Pons (tissue), 1 donor: ENCODE results near the gene RGL4.
"Not testable (repeated sequence)": the region's sequence is repeated elsewhere in the genome, so short reads cannot be mapped to it uniquely, and the experiment has no call there.

Experiments used
- DNase-seq: peaks from one replicate; pipeline ENCODE4 v3.0.0-alpha.2; 2016; ENCODE audit warnings: low spot score

RGL4 gene, protein sequence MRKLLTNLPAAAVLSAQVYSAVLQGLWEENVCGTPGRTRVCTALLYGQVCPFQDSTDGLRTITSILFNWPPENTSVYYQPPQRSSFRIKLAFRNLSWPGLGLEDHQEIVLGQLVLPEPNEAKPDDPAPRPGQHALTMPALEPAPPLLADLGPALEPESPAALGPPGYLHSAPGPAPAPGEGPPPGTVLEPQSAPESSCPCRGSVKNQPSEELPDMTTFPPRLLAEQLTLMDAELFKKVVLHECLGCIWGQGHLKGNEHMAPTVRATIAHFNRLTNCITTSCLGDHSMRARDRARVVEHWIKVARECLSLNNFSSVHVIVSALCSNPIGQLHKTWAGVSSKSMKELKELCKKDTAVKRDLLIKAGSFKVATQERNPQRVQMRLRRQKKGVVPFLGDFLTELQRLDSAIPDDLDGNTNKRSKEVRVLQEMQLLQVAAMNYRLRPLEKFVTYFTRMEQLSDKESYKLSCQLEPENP

DNA sequence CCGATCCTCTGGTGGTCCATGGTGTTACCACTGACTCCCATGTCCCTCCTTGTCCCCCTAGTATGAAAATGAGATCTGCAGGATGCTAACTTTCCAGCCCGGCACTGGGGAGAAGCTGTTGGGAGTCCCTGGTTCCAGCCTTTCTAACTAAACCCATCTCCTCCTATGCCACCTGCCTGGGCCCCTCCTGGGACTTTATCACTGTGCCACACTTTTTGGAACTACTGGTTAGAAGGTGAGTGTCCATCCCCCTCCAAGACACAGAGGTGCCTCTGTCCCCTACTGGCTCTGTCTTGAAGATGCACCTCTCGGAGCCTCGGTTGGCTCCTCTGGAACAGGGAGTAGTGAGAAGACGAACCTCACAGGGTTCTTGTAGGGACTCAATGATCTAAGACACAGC, at the start of gene RGL4:
Gene RGL4 (plus strand): TSS at position 301 of the 400 bp plus-strand sequence. CDS start 1,018 bp downstream, outside the sequence.
- DNase-seq, result no peak

DNA sequence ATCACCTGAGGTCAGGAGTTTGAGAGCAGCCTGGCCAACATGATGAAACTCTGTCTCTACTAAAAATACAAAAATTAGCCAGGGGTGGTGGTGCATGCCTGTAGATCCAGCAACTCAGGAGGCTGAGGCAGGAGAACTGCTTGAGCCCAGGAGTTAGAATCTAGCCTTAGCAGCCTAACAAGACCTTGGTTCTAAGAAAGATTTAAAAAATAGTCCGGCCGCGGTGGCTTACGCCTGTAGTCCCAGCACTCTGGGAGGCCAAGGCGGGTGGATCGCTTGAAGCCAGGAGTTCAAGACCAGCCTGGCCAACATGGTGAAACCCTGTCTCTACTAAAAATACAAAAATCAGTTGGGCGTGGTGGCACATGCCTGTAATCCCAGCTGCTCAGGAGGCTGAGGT, 44.3 kb upstream of the RGL4 start:
- DNase-seq, result not testable (repeated sequence)

DNA sequence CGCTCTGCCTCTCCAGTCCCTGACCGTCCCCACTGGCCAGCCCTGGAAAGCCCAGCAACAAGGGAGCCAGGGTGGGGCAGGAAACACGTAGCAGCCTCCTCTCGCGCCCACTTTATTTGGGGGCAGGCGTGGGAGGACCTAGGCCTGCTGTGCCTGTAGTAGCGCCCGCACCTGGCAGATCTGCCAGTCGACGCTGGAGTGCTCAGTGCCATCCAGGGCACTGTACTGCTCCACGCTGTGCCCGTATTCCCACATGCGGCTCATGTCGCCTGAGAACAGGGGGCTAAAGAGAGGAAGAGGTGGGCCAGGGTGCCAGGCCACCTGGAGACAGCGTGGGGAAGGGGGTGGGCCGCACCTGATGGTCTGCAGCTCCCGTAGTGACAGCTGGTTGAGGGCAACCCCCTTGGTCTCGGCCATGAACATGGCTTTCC, 41.7 kb upstream of the RGL4 start:
- DNase-seq, result no peak

DNA sequence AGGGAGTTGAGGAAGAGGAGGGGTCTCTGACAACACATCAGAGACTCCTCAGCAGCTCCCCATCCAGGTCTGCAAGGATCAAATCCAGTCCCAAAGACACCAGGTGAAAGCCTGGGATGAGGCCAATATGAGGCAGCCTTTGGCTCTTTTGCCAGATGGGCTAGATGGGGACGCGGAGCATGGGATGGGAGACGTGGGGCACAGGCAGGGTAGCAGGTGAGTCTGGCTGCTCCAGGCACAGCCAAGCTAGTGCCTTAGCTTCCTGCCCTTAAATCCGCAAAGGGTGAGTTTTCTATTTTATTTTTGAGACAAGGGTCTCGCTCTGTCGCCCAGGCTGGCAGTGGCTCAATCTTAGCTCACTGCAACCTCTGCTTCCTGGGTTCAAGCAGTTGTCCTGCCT, 39.1 kb upstream of the RGL4 start:
- DNase-seq, result no peak

DNA sequence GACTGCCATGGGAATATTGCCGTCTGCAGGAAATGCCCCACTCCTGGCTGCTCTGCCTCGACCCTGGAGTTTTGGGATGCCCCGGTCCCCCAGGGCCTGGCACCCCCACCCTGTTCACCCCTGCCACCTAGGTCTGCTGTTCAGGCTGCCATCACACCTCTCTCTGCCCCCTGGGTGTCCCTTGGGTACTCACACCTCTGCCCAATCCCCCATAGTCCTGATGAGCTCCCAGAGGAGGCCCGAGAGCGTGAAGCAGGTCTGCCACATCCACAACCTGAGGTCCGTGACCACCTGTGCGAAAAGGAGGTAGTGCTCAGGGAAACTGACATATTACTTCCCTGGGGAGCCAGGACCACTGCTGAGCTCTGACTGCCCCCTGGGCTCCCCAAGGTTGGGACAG, 38.5 kb upstream of the RGL4 start:
- DNase-seq, result no peak

DNA sequence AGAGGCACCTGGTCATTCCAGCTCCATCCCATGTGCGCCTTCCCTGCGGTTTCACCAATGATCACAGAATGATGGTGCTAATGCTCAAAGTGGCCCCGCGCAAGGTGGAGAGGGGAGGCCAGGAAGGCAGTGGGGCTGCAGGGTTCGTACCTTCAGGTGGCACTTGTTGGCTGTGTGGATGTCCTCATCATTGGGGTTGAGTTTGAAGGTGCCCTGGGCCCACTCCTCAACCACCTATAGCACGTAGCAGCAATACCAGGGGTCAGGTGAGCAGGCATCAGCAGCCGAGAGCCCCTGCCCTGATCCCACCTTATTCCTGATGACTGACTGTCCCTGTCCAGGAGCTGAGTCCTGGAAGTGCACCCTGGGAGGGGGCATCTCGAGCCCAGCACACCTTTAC, 38.1 kb upstream of the RGL4 start:
- DNase-seq, result no peak

DNA sequence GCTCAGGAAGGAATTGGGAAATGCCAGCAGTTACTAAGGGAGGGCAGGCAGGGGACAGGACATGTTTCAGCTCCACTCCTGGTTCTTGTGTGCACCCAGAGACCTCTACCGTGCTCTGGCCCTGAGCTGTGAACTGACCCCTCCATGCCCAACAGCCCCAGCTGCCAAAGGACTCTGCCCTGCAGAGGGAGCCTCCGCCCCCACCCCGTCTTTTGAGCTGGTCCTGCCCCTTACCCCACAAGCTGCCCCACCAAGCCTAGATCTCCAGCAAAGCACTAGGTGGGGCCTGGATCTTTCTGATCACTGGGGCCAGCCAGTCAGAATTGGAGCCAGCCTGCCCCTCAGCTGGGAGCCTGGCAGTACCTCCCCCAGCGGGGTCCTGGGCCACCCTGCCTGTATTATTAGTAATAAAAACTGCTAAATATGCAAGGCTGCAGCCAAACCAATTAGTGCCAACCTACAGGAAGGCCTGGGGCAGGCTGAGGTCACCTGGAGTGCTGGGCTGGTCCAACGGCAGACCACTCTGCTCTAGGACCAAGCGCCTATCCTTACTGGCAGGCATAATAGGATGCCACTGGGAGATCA, 34.8 kb upstream of the RGL4 start:
- DNase-seq, result no peak

DNA sequence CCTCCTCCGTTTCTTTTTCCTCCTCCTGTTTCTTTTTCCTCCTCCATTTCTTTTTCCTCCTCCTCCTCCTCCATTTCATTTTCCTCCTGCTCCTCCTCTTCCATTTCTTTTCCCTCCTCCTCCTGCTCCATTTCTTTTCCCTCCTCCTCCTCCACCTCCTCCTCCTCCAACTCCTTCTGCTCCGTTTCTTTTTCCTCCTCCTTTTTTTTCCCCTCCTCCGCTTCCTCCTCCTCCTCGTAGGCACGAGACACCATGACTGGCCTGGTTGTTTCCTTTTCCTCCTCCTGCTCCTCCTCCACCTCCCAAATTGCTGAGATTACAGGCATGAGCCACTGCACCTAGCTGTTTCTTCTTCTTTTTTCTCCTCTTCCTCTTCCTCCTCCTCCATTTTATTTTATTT, 33.1 kb upstream of the RGL4 start:
- no peak for DNase-seq

DNA sequence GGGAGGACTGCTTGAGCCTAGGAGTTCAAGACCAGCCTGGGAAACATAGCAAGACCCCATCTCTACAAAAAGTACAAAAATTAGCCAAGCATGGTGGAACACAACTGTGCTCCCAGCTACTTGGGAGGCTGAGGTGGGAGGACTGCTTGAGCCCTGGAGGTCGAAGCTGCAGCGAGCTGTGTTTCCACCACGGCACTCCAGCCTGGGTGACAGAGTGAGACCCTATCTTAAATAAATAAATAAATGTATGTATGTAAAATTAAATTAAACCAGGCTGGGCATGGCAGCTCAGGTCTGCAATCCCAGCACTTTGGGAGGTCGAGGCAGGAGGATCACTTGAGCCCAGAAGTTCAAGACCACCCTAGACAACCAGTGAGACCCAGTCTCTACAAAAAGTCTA, 30.4 kb upstream of the RGL4 start:
- DNase-seq, result not testable (repeated sequence)

DNA sequence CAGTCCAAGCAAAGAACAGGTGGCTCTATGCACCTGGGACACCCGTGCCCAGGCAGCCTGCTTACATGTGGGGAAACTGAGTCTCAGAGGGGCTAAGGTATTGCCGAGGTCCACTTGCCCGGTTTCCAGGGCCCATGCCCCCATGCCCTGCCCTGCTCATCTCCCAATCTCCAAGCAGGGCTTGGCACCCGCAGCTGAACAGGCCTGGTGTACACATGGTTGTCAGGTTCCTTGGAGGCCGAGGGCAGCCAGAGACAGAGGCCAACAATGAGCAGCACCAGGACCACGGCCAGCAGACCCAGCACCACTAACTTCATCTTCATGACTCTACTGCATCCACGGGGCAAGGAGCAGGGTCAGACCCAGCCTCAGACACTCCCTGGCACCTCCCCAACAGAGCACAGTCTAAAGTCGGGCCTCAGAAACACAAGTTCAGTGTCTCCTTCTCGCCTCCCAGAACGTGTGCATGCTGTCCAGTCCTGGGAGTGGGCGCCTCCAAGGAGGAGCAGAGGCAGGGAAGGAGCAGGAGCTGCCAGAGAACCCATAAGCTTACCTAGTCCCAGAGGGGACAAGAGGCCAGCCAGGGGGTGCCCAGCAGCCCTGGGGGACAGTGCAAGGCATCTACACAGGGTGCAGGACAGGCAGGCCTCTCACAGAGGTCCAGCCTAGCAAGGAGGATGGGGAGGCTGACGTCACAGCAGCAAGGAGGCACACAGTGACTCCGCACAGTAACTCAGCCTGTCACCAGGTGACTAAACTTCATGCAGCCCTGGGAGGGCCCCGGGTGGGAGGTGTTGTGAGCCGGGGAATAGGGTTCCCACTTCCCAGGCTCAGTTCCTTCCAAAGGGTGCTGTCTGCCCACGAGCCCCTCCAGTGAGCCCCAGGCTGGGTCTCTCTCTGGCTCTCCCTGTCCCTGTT, 20.2 kb upstream of the RGL4 start:
- no peak for DNase-seq

DNA sequence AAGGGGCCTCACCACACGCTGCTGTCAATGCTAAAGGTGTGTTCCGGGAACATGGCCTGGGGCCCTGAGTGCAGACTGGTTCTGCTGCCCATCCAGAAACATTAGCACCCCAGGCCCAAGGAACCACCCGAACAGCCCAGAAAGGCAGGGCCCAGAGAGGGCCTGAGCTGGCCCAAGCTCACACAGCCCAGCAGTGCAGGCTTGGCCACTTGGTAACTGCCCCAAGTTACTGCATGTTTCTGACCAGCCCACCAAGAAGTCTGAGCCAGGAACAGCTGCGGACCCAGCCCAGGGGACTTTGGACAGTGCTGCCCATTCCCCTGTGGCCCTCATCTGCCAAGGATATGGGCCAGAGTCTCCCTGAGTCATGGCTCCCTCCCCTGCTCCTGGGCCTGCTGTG, 19.4 kb upstream of the RGL4 start:
- not testable (repeated sequence) for DNase-seq

DNA sequence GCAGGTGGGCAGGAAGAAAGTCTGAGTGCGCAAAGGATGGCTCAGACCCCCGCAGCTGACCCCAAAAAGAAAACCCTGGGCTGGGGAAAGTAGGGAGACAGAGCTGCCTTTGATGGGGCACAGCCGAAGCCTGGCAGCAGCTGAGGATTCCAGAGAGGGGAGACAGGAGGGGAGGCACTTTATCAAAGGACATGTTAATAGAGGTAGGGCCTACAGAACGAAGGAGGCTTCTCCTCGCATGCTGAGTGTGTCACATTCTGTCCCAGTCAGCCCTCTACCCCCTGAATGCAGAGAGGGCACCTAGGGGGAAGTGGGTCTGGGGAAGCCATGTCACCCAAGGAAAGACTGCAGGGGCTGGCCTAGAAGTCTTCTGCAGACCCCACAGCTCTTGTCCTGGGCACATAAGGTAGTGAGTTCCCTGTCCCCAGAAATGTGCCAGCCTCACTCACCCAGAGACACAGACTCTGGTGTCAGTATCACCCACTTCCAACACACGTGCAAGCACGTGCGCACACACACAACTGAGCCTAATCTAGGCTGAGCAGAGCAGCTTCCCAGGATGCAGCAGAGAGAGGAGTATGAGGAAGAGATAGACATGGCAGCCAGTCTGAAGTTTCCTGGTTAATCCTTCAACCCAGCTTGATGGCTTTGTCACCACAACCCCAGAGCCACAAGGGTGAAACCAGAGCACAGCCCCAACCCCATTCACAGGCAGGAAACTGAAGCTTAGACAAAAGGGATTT, 18.3 kb upstream of the RGL4 start:
- DNase-seq, result not testable (repeated sequence)

DNA sequence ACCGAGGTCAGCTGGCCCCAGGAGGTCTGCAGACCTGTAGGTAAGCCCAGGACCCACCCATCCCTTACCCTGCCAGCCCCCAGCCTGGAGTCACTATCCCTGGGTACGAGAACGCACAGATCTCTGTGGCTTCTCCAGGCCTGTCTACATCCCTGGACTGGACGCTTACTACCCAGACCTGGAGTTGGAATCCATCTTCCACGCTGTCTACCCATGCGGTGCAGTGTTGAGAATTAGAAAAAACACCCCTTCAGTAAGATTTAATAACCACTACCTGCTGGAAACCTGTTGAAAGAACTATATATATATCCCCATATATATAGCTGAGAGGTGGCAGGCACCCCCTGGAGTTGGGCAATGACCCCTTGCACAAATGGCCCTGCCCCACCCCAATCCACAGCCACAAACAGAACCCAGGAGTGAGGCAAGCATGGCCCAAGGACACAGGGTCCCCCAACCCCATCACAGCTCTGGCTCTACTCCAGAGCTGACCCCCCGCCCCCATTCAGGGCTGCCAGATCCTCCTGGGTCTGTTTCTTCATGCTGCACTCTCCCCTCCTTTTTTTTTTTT, 17.7 kb upstream of the RGL4 start:
- no peak for DNase-seq

DNA sequence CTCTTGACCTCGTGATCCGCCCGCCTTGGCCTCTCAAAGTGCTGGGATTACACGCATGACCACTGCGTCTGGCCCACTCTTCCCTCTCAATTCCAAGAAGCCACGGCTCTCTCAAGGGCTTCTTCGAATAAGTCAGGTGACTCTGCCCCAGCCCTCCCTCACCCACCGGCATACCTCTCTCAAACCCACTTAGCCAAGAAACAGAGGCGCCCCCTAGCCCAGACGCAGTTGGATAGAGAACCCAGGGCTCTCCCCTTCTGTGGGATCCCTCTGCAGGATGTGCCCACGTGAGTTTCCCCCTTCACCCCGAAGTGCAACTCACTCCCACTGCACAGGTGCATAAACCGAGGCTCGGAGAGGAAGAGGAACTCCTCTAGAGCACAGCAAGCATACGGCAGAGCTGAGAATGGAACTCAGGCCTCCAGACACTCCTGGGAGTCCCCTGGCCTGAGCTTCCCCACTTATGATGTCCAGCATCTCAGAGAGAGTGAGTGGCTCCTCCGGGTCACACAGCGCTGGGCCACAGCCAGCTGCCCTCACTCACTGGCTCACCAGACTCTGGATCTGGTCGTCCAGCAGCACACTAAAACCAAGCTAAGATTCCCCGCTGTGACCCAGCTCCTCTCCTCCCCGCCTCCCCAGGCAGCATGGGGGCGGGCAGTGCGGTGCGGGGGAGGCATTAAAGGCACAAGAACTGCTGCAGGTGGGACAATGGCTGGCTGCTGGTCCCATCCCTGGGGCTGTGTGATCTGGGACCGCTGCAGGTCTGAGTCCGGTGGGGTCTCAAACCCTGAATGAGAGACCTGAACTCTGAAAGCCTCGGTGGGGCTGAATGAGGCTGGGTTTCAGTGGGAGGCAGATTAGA, 16.8 kb upstream of the RGL4 start:
- no peak for DNase-seq

DNA sequence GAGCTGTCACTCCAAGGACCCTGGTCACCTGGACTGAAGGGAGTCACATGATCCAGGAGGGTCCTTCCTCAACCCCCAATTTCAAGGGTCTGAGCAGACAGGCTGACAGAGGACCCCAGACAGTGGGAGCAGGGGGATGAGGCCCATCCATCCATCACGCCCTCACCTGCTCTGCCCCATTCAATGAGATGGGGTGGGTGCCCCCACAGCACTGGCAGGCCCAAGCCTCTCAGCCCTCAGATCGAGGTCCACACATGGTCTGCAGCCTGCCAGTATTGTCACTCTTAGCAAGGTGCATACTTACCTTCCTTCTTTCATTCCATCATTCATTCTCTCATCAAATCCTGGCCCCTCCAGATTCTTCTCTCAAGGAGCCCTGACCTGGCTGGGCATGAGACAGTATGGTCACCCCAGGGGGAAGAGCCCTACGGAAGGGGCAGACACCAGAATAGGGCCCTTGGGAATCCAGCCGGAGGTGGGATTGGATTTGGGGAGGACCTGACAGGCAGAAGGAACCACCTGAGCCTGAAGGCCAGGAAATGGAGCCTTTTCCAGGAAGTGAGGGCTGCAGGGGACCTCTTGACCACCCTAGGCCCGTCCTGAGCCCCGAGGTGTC, 15.8 kb upstream of the RGL4 start:
- DNase-seq, result not testable (repeated sequence)

DNA sequence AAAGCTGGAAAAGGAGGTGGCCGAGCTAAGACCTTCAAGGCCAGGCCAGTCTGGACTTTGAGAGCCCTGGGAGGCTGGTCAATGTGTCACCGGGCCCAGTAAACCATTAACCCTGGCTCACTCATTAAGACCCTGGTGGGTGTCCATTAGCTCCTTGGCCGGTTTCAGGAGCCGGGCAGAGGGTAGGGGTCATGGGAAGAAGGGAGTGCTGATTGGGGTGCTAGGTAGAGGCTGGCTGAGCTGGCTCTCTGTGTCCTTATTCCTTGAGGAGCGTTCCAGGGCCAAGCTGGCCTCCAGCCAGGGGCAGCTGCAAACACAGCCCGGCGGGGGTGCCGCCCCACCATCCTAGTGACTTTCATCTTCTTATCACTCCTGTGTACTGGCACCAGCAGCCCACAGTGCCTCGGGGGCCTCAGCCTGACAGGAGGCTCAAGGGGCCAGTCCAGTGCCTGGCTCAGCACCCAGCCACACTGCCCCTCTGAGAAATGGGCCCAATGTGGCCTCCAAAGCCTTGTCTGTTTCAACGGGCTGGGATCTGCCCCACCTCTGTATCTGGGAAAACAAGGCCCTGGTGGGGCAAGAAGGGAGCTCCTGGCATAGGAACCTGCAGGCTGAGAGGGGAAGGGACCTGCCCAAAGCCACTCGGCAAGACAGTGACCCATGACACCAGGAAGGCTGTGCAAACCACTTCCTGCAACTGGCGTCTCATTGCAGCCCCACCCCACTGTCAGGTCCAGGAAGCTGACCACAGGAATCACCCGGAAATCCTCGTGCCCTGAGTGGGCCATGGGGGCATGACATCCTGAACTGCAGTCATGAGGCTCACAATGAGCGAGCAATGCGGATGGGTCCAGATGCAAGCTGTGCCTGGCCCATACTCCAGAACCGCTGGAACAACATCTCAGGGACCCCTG, 15.1 kb upstream of the RGL4 start:
- no peak for DNase-seq

DNA sequence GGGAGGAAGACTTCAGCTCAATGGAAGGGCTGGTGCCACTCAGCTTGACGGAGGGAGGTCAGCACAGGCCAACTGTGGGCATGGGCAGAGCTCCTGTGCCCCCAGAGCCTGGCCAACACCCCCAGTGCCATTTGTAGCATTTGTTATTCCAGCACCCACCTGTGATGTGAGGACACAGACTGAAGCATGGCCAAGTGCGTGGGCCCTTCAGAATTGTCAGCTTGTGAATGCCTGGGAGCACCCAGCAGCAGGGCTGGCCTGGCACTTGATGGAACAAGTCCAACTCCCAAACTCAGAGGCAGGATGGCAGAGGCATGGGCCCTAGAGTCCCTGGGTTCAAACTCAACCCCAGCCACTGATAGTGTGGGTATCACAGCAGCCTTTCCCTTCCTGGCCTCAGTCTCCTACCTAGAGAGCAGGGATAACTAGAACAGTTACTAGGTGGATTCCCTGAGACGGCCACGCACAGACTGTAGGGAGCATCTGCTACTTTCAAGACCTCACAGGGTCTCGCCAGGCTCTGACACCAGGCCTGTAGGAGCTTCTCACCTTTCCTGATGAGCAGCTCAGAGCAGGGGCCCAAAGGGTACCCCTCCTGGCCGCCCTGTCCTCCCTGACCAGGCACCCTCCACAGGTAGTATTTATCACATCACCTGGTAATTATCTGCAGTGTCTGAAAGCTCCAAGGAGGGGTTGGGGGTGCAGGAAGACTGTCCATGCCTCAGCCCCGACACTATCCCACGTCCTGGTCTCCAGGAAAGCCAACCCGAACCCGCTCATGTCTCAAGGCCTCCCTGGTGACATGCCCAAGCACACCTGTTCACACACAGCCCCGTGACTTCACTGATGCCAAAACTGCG, 13.7 kb upstream of the RGL4 start:
- DNase-seq, result not testable (repeated sequence)

DNA sequence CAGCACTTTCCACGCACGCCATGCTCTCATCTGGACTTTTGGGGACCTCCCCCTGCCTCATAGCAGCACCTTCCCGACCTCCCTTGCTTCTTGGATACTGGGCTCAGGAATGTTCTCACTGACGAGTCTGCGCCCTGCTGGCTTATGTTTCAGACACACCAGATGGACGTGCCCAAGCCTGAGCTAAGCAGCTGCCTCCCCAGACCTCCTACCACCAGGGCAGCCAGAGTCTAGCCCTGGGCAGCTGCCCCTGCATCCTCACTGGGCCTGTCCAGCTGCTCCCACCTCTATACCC, 13.2 kb upstream of the RGL4 start:
- DNase-seq, result no peak
